CD4-positive, alpha-beta T cell (primary cell): Measurements from ENCODE around the gene MSMP. TPM values are rescaled to one million over a fixed set of nuclear protein-coding genes. Genes with fewer than 3 reads are reported as not detected.

Experiments
- ATAC-seq: fragments of 200-7000 bp; cut with Tn5 transposase; one replicate; pipeline ENCODE4 v1.10.0; 2022; ENCODE audit warnings: mild to moderate bottlenecking; ENCODE audit not compliant: poor library complexity
- CTCF ChIA-PET: fragments of 350-600 bp; sonication (Branson Sonifier 250); formaldehyde crosslinking; loops from one replicate; lab custom pipeline; 2021; ENCODE audit warnings: antibody characterized with exemption, inconsistent platforms; lab: Charles Lee
- POLR2A ChIA-PET: fragments of 350-600 bp; sonication (Branson Sonifier 250); formaldehyde crosslinking; loops from one replicate; lab custom pipeline; 2021; ENCODE audit warnings: antibody characterized with exemption, inconsistent platforms; lab: Charles Lee
- DNase-seq, 14 experiments: peaks; one replicate each; pipeline ENCODE4 v3.0.0-alpha.2; 2013 to 2020; ENCODE audit warnings: mixed read lengths in 2 of 14
- H3K27ac ChIP-seq, 2 donors: one replicate each; pipeline versions ENCODE4 v1.5.1 to v1.7.0; 2013; ENCODE audit warnings: low read length in 2 of 2, low read depth in 1 of 2, mild to moderate bottlenecking in 1 of 2
- H3K27me3 ChIP-seq, 2 experiments: 1 replicate in 1 of 2; 2 replicates in 1 of 2; pipeline versions ENCODE4 v1.6.1 to v1.7.0; 2013; ENCODE audit warnings: low read length in 2 of 2, control low read depth in 1 of 2, mild to moderate bottlenecking in 1 of 2, moderate library complexity in 1 of 2; ENCODE audit not compliant: insufficient read depth in 2 of 2, control insufficient read depth in 1 of 2
- H3K36me3 ChIP-seq: one replicate; pipeline ENCODE4 v1.6.1; 2013; ENCODE audit warnings: low read length, control low read depth; ENCODE audit not compliant: insufficient read depth
- H3K4me1 ChIP-seq: one replicate; pipeline ENCODE4 v1.6.1; 2013; ENCODE audit warnings: low read length, control low read depth; ENCODE audit not compliant: insufficient read depth
- H3K4me3 ChIP-seq: one replicate; pipeline ENCODE4 v1.5.1; 2013; ENCODE audit warnings: mild to moderate bottlenecking, low read length, moderate library complexity
- H3K9me3 ChIP-seq, 2 experiments: 1 replicate in 1 of 2; 2 replicates in 1 of 2; pipeline versions ENCODE4 v1.6.1 to v1.7.0; 2013; ENCODE audit warnings: low read length in 2 of 2, mild to moderate bottlenecking in 2 of 2, control low read depth in 1 of 2, moderate library complexity in 1 of 2; ENCODE audit not compliant: control insufficient read depth in 1 of 2, insufficient read depth in 1 of 2
- H3K27ac Mint-ChIP-seq: one replicate; pipeline ENCODE4 v1.8.0; 2020; ENCODE audit warnings: mixed read lengths
- H3K27me3 Mint-ChIP-seq: one replicate; pipeline ENCODE4 v1.8.0; 2021; ENCODE audit warnings: mixed read lengths
- H3K36me3 Mint-ChIP-seq: one replicate; pipeline ENCODE4 v1.8.0; 2021; ENCODE audit warnings: low read depth, mixed read lengths
- H3K4me1 Mint-ChIP-seq: one replicate; pipeline ENCODE4 v1.8.0; 2021; ENCODE audit warnings: low read depth, mixed read lengths
- H3K4me3 Mint-ChIP-seq: one replicate; pipeline ENCODE4 v1.8.0; 2020; ENCODE audit warnings: mild to moderate bottlenecking, mixed read lengths
- H3K9me3 Mint-ChIP-seq: one replicate; pipeline ENCODE4 v1.8.0; 2020; ENCODE audit warnings: mixed read lengths
- CTCF ChIP-seq: fragments of 200-600 bp; IDR thresholded peaks from one replicate; pipeline ENCODE4 v1.8.0; 2022; ENCODE audit warnings: antibody characterized with exemption, mild to moderate bottlenecking
- intact Hi-C, 2 experiments: fragments of 100-400 bp; cut with DNase I in 1 of 2; cut with micrococcal nuclease in 1 of 2; formaldehyde crosslinking; loops; one replicate each; pipeline versions ENCODE4 v1.15.1 to v1.9.0; 2023 to 2025; cut with DNase I, micrococcal nuclease
- total RNA-seq, 174 experiments: library from RNA in 2 of 174; stranded (reverse) in 2 of 174; gene quantifications; one replicate each; pipeline ENCODE4 v1.2.3 and lab custom pipeline; 2021 to 2026

Gene MSMP
- total RNA-seq, 2 experiments from 2014 or later, result not detected

GRCh38 chr9:35757226-35757891 lies 3.3 kb upstream of the MSMP start:
- Mint-ChIP-seq H3K27ac (peak overlapping the region; percentile 72), H3K9me3 (no peaks in the 10 kb centered on the region), H3K4me3 (peak overlapping the region; percentile 95), H3K4me1 (peaks cover 58% of the 10 kb centered on the region), H3K27me3 (no peaks in the 10 kb centered on the region), H3K36me3 (peaks cover 27% of the 10 kb centered on the region)
- Histone ChIP-seq H3K4me3 (peak overlapping the region; percentile 91), H3K27me3 (no peaks in the 10 kb centered on the region), H3K27ac (peak overlapping the region; percentile 72 to 80), H3K9me3 (no peaks in the 10 kb centered on the region), H3K4me1 (peaks cover 20% of the 10 kb centered on the region), H3K36me3 (peaks cover 23% of the 10 kb centered on the region)
- peak in 4 of 14 experiments; percentile 21 to 46 (median 44) for DNase-seq
- intact Hi-C loops, result loop anchor here in 1 of 2 experiments (2.0 kb wide), 1 partner anchor 25 kb away; the partner anchor contains the start of genes CREB3 and TLN1
- no peak for TF ChIP-seq CTCF
- ChIA-PET CTCF (interaction anchor here (0.7 to 1.9 kb wide), 13 partner anchors 8 to 154 kb away, joined by 3 to 16 read pairs (median 5); partner anchors contain the start of genes CCDC107, GBA2, RGP1 and RMRP), POLR2A (interaction anchor here (1.0 to 2.6 kb wide), 10 partner anchors 10 to 138 kb away, joined by 3 to 19 read pairs (median 6); partner anchors contain the start of genes CCDC107, CREB3, HINT2 and RMRP)
- no peak for ATAC-seq

DNA sequence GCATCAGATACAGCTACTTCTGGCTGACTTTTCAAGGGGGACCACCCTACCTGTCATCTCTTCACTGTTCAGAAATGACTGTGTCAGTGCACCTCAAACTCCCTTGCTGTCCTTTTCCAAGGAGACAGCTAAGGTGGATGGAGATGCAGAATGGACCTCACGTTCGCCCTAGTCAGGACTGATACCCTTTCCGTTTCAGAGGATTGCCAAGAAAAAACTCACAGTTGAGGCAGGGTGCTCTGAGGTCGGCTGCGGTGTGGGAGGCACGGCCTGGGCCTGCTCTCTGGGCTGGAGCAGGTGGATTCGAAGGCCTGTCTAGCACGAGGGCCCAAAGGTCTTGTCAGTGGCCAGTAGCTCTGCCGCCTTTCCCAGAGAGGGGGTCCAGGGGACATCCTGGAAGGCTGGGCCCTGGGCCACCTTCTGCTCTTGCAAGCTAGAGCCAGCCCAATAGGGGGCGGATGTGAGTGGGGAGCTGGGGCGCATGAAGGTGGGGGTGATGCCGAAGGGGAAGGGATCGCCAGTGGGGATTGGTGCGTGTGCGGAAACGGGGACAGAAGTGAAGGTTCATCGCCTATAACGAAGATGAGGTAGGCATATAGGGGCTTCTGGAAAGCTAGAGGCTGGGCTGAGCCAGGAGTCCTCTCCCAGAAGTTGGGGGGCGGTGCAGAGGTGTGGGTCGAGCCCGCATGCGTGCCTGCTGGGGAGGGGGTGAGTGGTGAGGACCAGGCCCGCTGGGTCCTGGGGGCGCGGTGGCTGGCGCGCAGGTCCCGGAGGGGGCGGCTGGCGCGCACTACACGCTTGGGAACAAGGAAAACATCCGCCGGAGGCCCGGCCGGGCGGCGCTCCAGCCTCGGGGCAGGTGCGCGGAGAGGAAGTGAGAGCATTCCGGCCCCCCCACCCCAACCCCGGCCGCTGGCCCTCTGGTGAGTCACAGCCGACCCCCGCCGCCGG lies 2.5 kb upstream of the MSMP start:
- H3K36me3 ChIP-seq, result peaks cover 31% of the 10 kb centered on the region
- H3K4me1 ChIP-seq, result peaks cover 20% of the 10 kb centered on the region
- H3K4me3 Mint-ChIP-seq, result peak overlapping the region; percentile 95
- no peaks in the 10 kb centered on the region for H3K9me3 Mint-ChIP-seq
- no peaks in the 10 kb centered on the region for H3K27me3 ChIP-seq
- peak overlapping the region; percentile 72 to 80 for H3K27ac ChIP-seq
- CTCF ChIA-PET, result interaction anchor here (0.7 to 1.9 kb wide), 17 partner anchors 8 to 153 kb away, joined by 3 to 16 read pairs (median 5); partner anchors contain the start of genes CCDC107, CREB3, GBA2 and RGP1
- POLR2A ChIA-PET, result interaction anchor here (0.5 to 2.6 kb wide), 13 partner anchors 9 to 285 kb away, joined by 3 to 19 read pairs (median 4); partner anchors contain the start of genes CCDC107, CREB3, HINT2 and RMRP
- no peaks in the 10 kb centered on the region for H3K27me3 Mint-ChIP-seq
- peaks cover 33% of the 10 kb centered on the region for H3K36me3 Mint-ChIP-seq
- peak; percentile 77 for TF ChIP-seq CTCF
- no peaks in the 10 kb centered on the region for H3K9me3 ChIP-seq
- DNase-seq (peak; percentile 68 to 87 (median 74)), ATAC-seq (peak; percentile 97)
- intact Hi-C loops, result loop anchor here in 1 of 2 experiments (2.0 kb wide), 1 partner anchor 24 kb away; the partner anchor contains the start of genes CREB3 and TLN1
- H3K4me1 Mint-ChIP-seq, result peaks cover 54% of the 10 kb centered on the region
- peak overlapping the region; percentile 91 for H3K4me3 ChIP-seq
- peak overlapping the region; percentile 81 for H3K27ac Mint-ChIP-seq

- H3K36me3 Mint-ChIP-seq, result peaks cover 47% of the 10 kb centered on the region
- Histone ChIP-seq H3K4me1 (peaks cover 30% of the 10 kb centered on the region), H3K4me3 (no peak overlapping the region), H3K27ac (no peak overlapping the region), H3K27me3 (no peaks in the 10 kb centered on the region), H3K9me3 (no peaks in the 10 kb centered on the region), H3K36me3 (peaks cover 43% of the 10 kb centered on the region)
- DNase-seq (no peak), ATAC-seq (no peak)
- H3K4me1 Mint-ChIP-seq, result peaks cover 49% of the 10 kb centered on the region
- intact Hi-C loops, result no loop called here
- peak overlapping the region; percentile 68 for H3K4me3 Mint-ChIP-seq
- TF ChIP-seq CTCF, result no peak
- POLR2A ChIA-PET, result no interaction called here
- no peaks in the 10 kb centered on the region for H3K9me3 Mint-ChIP-seq
- H3K27ac Mint-ChIP-seq, result peak overlapping the region; percentile 81
- CTCF ChIA-PET, result interaction anchor here (1.9 kb wide), 1 partner anchor 58 kb away, joined by 7 read pairs; no protein-coding TSS in a partner anchor
- H3K27me3 Mint-ChIP-seq, result no peaks in the 10 kb centered on the region
Measured at GRCh38 chr9:35755071-35755470, 995 bp upstream of the MSMP start.
